Stimulated activated CD8-positive, alpha-beta memory T cell treated with anti-CD3 and anti-CD28 coated beads, Interleukin-4, amount 100 ng/mL, for 24 hours (primary cell): Measurements from ENCODE around the gene IL15.
"Not testable (repeated sequence)": the region's sequence is repeated elsewhere in the genome, so short reads cannot be mapped to it uniquely, and the experiment has no call there.

ENCODE experiments used
- DNase-seq: peaks from one replicate; pipeline ENCODE4 v3.0.0-alpha.2; 2020; ENCODE audit warnings: low read depth

The IL15 gene

DNA sequence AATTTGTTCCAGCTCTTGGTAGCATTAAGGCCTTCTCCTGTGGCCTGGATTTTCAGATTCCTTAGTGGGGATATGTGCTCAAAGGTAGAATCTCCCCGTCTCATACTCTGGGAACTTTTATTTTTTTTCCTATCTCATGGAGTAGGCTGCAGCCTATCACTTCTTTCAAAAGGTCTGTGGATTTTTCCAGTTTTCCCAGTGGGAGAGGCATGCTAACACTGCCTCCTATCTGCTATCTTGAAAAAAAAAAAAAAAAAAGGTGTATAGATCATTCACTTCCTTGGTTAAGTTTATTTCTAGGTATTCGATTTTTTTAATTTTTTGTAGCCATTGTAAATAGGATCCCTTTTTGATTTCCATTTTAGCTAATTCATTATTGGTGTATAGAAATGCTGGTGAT lies 67.1 kb downstream of the IL15 start:
- DNase-seq = no peak

DNA sequence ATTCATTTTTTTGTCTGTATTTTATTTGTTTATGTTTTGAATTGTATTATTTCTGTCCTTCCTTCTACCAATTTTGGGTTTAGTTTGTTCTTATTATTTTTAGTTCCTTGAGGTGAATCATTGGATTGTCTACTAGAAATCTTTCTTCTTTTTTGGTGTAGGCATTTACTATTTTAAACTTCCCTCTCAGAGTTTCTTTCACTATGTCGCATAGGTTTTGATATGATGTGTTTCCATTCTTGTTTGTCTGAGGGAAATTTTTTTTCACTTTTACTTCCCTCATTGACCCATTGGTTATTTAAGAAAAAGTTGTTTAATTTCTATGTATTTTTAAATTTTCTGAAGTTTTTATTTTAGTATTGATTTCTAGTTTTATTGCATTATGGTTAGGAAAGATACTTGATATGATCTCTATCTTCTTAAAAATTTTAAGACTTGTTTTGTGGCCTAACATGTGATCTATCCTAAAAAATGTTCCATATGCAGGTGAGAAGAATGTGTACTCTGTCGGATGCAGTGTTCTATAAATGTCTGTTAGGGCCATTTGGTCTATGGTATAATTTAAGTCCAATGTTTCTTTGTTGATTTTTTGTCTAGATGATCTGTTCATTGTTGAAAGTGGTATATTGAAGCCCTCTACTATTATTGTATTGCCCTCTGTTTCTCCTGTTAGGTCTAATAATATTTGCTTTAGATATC lies 68.8 kb downstream of the IL15 start:
- DNase-seq = no peak

DNA sequence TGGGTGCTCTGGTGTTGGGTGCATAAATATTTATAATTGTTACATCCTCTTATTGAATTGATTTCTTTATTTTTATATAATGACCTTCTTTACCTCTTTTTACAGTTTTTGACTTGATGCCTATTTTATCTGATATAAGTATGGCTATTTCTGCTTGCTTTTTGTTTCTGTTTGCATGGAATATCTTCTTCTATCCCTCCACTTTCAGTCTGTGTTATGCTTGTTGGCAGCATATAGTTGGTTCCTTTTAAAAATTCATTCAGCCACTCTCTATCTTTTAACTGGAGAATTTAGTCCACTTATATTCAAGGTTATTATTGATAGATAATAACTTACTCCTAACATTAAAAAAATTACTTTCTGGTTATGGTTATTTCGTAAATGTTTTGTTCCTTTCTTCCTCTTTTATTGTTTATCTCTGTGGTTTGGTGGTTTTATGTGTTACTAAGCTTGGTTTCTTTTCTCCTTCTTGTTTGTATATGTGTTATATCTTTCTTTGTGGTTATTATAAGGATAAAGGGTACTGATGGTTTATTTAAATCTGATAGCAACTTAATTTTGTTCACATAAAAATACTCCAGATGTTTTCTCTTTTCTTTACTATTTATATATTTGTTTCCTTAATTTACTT lies 69.5 kb downstream of the IL15 start:
- no peak for DNase-seq

DNA sequence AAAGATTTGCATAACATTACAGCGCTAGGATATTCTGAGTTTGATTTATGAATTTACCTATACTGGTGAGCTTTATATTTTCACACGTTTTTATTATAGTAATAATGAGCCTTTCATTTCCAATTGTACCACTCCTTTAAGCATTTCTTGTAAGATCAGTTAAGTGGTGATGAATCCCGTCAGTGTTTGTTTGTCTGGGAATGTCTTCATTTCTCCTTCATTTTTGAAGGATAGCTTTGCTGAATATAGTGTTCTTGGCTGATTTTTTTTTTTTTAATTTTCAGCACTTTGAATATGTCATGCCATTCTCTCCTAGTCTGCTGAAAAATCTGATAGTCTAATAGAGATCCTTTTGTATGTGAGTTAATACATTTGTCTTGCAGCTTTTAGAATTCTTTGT lies 70.1 kb downstream of the IL15 start:
- no peak for DNase-seq

DNA sequence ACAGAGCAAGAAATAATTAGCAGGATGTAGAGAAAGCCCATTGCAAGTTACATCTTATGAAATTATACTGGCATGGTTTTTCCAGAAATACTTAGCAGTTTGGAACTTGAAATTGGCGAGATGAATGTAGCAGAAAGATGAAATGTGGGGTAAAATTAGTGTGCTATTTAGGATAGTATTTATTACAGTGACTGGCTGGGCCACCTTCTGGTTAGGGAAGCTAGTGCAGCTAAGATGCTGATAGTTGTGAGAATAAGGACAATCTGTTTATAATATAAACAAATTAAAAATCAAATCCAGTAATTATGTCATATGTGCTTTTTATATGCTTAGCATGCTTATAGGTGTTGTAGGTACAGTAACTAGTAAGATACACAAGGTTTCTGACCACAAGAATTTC lies 74.8 kb downstream of the IL15 start:
- DNase-seq = no peak

DNA sequence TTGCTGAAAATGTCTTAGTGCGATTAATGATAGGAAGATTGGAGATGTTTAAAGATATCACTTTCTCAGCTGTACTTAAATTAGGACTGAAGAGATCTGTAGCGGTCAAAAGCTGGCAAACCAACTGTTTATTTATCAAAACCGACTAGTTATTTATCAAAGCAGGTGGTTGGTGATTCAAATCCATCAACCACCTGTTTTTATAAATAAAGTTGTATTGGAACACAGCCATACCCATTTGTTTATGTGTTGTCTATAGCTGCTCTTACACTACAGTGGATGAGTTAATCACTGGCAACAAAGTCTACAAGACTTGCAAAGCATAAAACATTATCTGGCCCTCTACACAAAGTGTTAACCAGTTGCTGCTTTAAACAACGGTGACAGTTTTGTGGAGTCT lies 76.8 kb downstream of the IL15 start:
- no peak for DNase-seq

DNA sequence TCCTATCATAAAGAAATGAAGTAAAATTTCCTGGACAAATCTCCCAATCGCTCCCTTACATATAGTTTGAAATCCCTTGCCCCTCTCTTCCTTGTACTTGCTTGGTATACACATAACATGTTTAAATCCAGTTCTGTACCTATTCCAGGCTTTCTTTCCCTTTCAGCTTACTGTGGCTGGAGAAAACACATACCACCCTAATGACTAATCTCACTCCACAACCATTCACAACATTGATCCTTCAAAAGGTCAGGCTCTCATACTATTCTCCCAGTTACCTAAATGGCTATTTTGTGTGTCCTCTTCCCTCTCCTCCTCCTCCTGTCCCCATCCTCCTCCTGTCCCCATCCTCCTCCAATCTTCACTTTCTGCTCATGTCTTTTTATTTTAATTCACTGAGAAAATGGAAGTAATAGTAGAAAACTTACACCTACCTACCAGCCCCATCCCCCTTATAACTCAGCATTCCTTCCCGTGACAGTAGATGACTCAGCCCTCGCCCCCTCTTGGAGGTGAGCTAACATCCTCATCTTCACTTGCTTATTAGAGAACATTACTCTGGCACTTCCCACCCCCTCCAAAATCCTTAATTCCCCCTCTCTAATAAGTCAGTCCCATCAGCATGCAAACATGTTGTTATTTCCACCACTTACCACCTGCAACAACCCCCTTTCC lies 77.5 kb downstream of the IL15 start:
- no peak for DNase-seq

DNA sequence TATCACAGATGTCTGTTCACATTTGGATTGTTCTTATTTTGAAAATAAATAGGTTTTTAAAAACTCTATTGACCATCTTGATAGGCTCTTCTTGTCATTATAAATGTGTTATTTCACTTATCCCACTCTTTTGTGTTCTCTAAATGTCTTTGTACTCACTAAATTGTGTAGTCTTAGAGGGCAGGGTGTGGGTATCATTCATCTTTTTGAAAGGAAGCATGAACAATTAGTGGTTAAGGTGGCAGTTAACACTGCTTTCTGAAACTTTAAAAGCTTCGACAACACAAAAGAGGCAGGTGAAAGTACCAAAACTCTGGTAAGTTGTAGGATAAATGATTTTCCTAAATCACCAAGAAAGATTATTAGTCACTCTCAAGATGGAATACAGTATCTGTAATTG lies 83.2 kb downstream of the IL15 start:
- DNase-seq = no peak

DNA sequence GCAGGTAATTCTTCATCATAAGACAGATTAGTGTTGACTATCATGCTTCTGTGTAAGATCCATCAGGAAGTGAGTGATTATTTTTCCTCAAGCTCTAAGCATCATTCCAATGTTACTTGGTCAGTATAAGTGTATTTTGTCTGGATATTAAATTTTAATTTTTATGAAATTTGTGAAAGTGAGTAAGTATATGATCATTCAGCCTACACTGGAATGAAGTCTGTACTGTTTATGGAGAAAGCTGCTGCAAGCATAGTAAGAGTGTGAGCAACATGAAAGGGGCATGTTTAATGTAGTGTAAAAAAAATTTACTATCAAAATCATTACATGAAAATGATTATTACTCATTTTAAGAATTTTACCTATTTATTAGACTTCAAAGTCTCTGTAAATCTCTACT lies 84.8 kb downstream of the IL15 start:
- DNase-seq = no peak

DNA sequence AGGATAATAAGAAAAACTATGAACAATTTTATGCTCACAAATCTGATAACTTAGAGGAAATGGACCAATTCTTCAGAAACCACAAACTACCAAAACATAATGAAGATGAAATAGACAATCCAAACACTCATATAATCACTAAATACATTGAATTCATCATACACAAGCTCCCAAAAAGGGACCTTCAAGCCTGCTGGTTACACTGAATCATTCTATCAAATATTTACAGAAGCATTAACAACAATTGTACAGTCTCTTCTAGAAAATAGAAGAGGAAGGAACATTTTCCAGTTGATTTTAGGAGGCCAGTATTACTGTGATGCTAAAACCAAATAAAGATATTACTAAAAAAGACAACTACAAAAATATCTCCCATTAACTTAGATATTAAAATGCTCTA lies 88.3 kb downstream of the IL15 start:
- no peak for DNase-seq

DNA sequence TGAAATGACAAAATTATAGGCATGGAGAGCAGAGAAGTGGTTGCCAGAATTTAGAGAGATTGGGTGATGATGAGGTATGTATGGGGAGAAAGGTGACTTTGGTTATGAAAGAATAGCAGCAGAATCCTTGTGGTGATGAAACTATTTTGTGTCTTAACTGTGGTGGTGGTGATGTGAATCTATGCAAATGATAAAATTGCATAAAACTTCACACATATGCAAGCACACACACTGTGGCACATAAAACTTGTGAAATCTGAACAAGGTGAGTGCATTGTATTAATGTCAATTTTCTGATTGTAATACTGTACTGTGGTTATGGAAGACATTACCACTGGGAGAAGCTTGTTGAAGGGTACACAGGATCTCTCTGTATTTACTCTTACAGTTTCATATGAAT lies 91.0 kb downstream of the IL15 start:
- DNase-seq = no peak

DNA sequence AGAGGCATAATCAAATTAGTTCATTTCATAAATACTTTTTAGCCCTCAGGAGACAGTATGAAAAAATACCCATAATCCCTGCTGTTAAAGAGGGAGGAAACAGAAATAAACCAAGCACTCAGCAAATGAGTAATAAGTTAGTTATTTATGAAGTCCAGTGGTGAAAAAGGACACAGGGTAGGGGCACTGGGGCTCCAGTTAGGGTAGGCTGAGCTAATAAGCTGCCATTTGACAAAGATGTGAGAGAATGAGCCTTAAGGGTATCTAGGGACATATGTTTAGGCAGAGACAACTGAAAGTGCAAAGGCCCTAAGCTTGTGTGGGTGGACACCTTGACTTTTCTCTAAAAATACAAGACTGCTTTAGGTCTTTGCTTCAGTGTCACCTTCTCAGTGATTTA lies 94.4 kb downstream of the IL15 start:
- DNase-seq = no peak

DNA sequence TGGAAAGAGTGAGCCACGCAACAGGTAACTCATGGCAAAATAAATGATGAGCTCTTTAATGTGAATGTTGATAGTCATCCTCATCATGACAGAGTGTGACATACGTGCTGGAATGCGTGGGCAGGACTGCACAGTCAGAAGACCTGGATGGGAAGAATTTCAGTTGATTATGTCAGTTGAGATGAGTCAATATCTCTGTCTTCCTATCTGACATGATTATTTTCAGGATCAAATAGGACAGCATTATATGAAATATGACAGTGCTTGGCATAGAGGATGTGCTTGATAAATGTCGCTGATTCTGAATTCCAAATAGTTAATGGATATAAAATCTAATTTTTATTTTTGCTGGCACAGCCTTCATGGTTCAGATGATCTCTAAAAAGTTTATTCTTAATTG lies 95.1 kb downstream of the IL15 start:
- no peak for DNase-seq

DNA sequence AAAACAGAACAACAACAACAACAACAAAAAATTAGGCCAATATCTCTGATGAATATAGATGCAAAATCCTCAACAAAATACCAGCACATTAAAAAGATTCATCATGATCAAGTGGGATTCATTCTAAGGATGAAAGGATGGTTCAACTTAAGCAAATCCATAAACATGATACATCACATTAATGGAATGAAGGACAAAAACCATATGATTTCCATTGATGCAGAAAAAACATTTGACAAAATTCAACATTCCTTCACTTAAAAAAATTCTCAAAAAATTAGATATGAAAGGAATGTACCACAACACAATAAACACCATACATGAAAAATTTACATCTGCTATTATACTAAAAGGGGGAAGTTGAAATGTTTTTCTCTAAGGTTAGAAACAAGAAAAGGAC lies 103.3 kb downstream of the IL15 start:
- DNase-seq = no peak

DNA sequence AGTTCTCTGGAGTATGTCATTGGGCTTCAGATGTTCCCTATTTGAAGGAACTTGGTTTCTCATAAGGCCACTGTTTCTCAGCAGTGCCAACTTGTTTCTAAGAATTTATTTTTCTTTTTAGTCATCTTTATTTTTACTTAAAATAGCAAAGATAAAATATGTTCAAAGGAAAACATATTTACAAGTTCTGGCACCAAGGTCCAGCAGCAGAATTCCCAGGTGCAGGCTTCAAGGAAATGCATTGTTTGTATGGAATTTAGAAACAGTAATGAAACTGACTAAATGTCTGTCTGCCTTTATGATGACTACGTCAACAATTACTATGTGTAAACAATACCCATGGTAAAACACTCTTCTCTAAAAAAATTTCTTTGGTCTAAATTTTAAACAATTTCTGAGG lies 109.6 kb downstream of the IL15 start:
- no peak for DNase-seq

DNA sequence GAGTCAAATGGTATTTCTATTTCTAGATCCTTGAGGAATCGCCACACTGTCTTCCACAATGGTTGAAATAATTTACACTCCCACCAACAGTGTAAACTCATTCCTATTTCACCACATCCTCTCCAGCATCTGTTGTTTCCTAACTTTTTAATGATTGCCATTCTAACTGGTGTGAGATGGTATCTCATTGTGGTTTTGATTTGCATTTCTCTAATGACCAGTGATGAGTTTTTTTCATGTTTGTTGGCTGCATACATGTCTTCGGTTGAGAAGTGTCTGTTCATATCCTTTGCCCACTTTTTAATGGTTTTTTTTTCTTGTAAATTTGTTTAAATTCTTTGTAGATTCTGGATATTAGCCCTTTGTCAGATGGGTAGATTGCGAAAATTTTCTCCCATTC lies 115.4 kb downstream of the IL15 start:
- not testable (repeated sequence) for DNase-seq

DNA sequence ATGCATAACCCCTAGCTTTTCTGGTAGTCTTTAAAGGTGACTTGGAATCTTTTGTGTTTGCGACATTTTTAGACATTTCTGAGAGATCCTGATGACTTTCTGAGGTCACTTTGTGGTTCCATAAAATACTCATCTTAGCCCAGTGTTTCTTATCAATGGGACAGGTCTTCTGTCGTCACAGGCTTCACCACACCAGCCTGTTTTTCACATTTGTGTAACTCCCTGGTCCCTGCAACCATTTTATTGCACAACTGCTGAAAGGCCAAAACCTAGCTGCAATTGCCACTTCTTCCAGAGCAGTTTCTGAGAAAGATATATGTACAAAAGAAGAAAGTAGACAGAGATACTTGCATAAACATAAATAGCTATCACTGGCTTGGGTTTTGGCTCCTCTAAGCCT lies 120.9 kb downstream of the IL15 start:
- DNase-seq = no peak

DNA sequence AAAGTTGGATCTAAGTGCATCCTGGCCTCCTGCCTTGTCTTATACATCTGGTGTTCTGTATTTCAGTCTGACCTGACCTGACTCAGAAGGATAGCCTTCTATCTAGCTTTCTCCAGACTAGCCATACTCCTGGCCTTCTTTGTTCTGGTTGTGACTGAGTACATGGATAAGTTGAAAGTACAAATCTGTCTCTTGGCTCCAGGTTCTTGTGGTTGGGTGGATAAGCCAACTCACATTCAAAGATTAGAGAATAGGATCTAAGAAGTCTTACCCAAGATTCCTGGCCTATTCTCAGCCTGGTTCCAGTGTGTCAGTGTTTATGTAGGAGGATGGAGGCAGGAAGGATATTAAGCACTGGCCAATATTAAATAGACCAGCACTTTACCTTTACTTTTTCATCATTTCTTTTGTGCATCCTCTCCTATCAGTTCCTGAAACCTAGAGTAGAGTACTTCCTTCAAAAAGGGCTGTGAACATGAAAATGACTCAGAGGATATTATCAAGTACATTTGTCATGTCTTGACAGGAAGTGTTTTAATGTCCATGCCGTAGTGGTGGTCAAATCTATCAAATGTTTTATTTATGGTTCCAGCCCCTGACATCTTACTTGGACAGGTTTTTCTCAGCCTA lies 123.5 kb downstream of the IL15 start:
- DNase-seq = no peak

DNA sequence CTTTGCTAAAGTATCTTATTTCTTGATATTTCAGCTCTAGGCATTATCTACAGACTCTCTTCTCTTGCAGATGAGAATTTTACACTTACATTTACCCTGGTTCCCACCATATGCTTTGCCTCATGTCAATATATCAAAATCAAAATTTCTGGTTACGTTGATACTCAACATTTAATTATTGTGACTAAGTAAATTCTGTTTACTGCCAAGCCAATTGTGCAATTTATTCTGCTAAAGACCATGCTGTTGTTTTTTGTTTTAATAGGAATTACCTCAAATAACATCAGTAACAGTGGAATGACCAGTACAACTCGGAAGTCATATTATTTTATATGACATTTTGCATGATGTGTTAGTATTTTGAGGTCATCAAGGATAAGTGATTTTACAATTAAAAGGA lies 125.5 kb downstream of the IL15 start:
- DNase-seq = no peak

DNA sequence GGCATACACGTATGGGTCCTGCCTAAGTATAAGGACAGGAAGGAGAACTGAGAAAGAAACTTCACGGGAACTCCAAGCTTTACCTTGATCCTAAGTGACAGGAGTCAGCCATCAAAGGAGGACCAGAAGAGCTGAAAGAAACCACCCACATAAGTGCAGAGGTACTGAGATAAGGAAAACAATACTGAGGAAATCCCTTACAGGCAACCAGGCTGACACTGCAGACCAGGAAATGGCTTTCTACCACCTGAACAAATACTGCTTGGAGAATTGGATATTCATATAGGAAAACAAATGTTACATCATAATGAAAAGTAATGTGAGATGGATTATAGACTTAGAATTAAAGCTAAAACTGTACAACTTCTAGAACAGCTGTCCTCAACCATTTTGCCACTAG lies 127.0 kb downstream of the IL15 start:
- no peak for DNase-seq

DNA sequence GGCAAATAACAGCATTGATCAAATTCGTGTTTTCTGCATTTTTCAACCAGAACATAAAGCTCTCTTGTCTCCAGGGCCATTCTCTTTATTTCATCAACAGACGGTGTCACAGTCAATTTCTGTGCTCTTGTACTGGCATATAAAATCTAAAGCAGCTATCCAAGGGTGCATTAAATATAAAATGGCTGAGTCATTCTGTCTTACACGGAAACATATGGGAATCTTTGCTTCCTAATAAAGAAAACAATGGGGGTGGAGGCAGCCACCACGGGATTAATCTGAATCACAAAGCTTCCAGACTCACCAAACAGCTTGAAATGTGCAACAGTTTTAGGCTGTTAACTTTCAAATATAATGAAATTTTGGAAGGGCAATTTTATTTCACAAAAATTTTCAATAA lies 132.6 kb downstream of the IL15 start:
- DNase-seq = no peak

DNA sequence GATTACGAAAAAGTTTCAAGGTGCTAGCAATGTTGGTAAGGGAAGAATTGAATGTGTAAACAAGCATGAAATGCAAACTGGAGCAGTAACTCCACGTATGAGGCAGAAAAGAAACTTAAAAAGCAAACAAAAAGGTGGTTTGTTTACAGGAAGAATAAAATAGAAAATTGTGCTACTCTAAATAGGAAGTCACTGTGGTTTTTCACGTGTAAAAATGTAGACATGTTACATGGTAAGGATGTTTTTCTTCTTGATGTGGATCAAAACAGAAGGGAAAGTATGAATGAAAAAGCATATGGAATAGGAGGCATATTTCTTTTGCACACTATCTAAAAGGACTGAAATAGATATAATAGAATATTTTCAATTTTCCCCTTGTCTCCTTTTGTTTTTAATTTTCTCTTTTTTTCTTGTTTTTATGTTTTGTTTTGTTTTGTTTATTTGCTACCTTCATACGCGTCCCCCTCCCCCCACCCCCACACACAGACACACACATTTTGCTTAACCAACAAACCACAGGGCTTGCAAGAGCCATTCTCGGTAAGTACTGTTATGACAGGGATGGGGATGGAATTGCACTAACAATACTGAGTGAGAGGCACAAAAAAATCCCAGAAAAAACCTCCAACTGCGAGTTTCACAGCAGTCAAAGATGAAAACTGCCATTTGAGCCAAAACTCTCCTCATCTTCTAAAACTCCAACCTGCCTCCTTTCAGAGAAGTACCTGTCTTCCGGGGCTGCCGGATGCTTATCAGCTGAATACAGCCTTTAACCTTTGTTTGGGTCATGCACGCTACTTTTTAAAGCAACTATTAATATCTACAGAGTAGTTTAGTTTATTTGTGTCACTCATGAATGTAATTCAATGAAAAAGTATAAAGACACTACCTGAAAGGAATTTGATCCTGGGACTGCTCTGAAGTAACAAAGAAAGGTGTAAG lies 135.8 kb downstream of the IL15 start:
- no peak for DNase-seq
